Measurements from ENCODE around the gene DNAJA4. TPM values are rescaled to one million over a fixed set of nuclear protein-coding genes. Genes with fewer than 3 reads are reported as not detected.
A peak's percentile ranks its signal among the peaks of the same experiment; 100 is the strongest.

The DNAJA4 gene
- total and polyA plus RNA-seq, 2 experiments from 2014 or later = 5.0 to 12.5 TPM

DNA sequence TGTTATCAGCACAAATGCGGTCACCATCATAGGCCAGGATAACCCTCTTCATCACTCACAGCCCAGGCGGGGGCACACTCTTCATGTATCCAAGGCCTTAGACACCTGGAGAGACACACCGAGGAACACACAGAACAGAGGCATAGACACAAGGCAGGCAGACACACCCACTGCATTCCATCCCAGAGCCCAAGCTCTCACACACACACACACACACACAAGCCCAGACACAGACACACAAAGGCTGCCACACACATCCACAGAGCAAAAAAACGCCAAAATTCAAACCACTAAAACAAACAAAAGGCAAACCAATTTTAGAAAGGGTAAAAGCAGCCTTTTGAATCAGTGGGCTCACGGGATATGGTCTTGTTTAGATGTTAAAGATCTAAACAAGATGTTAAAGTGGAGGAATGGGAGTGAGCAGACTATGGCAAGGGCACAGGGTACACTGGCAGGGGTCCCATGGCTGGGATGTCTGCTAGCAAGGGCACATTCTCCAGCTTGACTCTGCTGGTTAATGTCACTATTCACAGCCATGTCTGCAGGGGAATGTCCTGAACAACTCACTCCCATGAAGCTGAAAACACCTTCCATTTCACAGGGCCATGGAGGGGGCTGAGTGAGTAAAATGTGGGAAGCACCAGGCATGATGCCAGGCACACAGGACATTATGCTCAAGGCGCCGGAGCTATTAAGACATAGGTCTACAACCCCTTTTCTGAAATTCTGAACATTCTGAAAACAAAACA lies 60.9 kb downstream of the DNAJA4 start:
- Mint-ChIP-seq H3K9me3 (no peaks in the 10 kb centered on the region), H3K27ac (no peak overlapping the region), H3K4me1 (peaks cover 43% of the 10 kb centered on the region), H3K36me3 (ENCODE audit: low read depth) (no peaks in the 10 kb centered on the region), H3K27me3 (ENCODE audit: insufficient read depth, low read depth, poor library complexity) (peaks cover 2% of the 10 kb centered on the region), H3K4me3 (no peak overlapping the region)
- Histone ChIP-seq H3K79me2 (replicated peaks; ENCODE audit: insufficient read depth) (no peaks in the 10 kb centered on the region), H3K36me3 (ENCODE audit: insufficient read depth) (no peaks in the 10 kb centered on the region), H4K20me1 (replicated peaks; ENCODE audit: insufficient read depth) (no peaks in the 10 kb centered on the region), H3K9me2 (ENCODE audit: insufficient read depth) (no peaks in the 10 kb centered on the region), H3F3A (replicated peaks; ENCODE audit: low read depth) (0 out of 2 replicates have a peak, but pooled peaks cover 2% of the 10 kb centered on the region), H3K4me2 (no peak overlapping the region), H2AFZ (peak overlapping the region; percentile 47; the same call in 1 of the 2 replicates), H3K4me1 (ENCODE audit: insufficient read depth) (peaks cover 21% of the 10 kb centered on the region; the same call in 1 of the 2 replicates), H3K27ac (ENCODE audit: low read depth) (no peak overlapping the region), H3K4me3 (no peak overlapping the region), H3K27me3 (ENCODE audit: insufficient read depth) (no peaks in the 10 kb centered on the region)
- ATAC-seq (no peak; the same call in 2 of the 3 replicates), DNase-seq (ENCODE audit: low spot score) (no peak)
- TF ChIP-seq CTCF (conservative IDR thresholded peaks at IDR 0.05; ENCODE audit: low read depth in 2 of 2) = 0 out of 4 replicates have a peak, but pooled peaks of 1 of the 2 experiments have one; percentile 8
- no peak for TF ChIP-seq ZNF114 (CRISPR knock-in tag; IDR thresholded peaks at IDR 0.05)

- no peaks in the 10 kb centered on the region for H3K9me3 Mint-ChIP-seq
- ATAC-seq (no peak), DNase-seq (ENCODE audit: low spot score) (no peak)
- peaks cover 31% of the 10 kb centered on the region for H3K4me1 Mint-ChIP-seq
- H3K27me3 Mint-ChIP-seq (ENCODE audit: insufficient read depth, low read depth, poor library complexity) = peaks cover 2% of the 10 kb centered on the region
- no peaks in the 10 kb centered on the region for H3F3A ChIP-seq (replicated peaks; ENCODE audit: low read depth)
- H3K36me3 Mint-ChIP-seq (ENCODE audit: low read depth) = no peaks in the 10 kb centered on the region
- no peak overlapping the region for H2AFZ ChIP-seq
- H3K4me3 ChIP-seq = no peak overlapping the region
- no peaks in the 10 kb centered on the region for H3K36me3 ChIP-seq (ENCODE audit: insufficient read depth)
- no peaks in the 10 kb centered on the region for H3K9me2 ChIP-seq (ENCODE audit: insufficient read depth)
- peaks cover 13% of the 10 kb centered on the region for H3K4me1 ChIP-seq (ENCODE audit: insufficient read depth)
- TF ChIP-seq STAT1 (IDR thresholded peaks at IDR 0.05; ENCODE audit: unreplicated experiment) (no peak), JUNB (IDR thresholded peaks at IDR 0.05; ENCODE audit: unreplicated experiment) (no peak), ZNF114 (CRISPR knock-in tag; IDR thresholded peaks at IDR 0.05) (no peak), POLR2AphosphoS5 (IDR thresholded peaks at IDR 0.05; ENCODE audit: low read depth) (no peak), CREB1 (CRISPR knock-in tag; IDR thresholded peaks at IDR 0.05; ENCODE audit: low read depth) (no peak), ETS1 (IDR thresholded peaks at IDR 0.05) (no peak), ZNF331 (CRISPR knock-in tag; IDR thresholded peaks at IDR 0.05; ENCODE audit: low read depth) (no peak)
- TF ChIP-seq, protein P1, sequence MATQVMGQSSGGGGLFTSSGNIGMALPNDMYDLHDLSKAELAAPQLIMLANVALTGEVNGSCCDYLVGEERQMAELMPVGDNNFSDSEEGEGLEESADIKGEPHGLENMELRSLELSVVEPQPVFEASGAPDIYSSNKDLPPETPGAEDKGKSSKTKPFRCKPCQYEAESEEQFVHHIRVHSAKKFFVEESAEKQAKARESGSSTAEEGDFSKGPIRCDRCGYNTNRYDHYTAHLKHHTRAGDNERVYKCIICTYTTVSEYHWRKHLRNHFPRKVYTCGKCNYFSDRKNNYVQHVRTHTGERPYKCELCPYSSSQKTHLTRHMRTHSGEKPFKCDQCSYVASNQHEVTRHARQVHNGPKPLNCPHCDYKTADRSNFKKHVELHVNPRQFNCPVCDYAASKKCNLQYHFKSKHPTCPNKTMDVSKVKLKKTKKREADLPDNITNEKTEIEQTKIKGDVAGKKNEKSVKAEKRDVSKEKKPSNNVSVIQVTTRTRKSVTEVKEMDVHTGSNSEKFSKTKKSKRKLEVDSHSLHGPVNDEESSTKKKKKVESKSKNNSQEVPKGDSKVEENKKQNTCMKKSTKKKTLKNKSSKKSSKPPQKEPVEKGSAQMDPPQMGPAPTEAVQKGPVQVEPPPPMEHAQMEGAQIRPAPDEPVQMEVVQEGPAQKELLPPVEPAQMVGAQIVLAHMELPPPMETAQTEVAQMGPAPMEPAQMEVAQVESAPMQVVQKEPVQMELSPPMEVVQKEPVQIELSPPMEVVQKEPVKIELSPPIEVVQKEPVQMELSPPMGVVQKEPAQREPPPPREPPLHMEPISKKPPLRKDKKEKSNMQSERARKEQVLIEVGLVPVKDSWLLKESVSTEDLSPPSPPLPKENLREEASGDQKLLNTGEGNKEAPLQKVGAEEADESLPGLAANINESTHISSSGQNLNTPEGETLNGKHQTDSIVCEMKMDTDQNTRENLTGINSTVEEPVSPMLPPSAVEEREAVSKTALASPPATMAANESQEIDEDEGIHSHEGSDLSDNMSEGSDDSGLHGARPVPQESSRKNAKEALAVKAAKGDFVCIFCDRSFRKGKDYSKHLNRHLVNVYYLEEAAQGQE (IDR thresholded peaks at IDR 0.05; ENCODE audit: unreplicated experiment) = no peak
- H3K4me3 Mint-ChIP-seq = no peak overlapping the region
- no peaks in the 10 kb centered on the region for H4K20me1 ChIP-seq (replicated peaks; ENCODE audit: insufficient read depth)
- no peaks in the 10 kb centered on the region for H3K27me3 ChIP-seq (ENCODE audit: insufficient read depth)
- no peak overlapping the region for H3K4me2 ChIP-seq
- no peaks in the 10 kb centered on the region for H3K79me2 ChIP-seq (replicated peaks; ENCODE audit: insufficient read depth)
- H3K27ac Mint-ChIP-seq = no peak overlapping the region
- H3K27ac ChIP-seq (ENCODE audit: low read depth) = no peak overlapping the region
Observed at GRCh38 chr15:78327466-78327865, 63.1 kb downstream of the DNAJA4 start.
